Measurements from ENCODE around the gene UBXN10. TPM values are rescaled to one million over a fixed set of nuclear protein-coding genes. Genes with fewer than 3 reads are reported as not detected.

The UBXN10 gene
- total and polyA plus RNA-seq, 2 of the 4 experiments (the other 2 are of a cell fraction): not detected

GRCh38 chr1:20180129-20180843, 5.6 kb upstream of the UBXN10 start:
- Histone ChIP-seq H2AFZ (replicated peaks; ENCODE audit: low read length, poor library complexity) (no peak overlapping the region), H2AK5ac (ENCODE audit: low read depth, low read length) (no peak overlapping the region), H3K4me2 (ENCODE audit: low read depth, low read length) (no peak overlapping the region), H2BK20ac (ENCODE audit: low read depth, low read length) (no peak overlapping the region), H3K9me1 (ENCODE audit: insufficient read depth, low read length) (no peaks in the 10 kb centered on the region), H3K4me3 (ENCODE audit: insufficient read depth, low read depth, low read length) (no peak overlapping the region), H2AK9ac (replicated peaks; ENCODE audit: low read depth, low read length, poor library complexity) (no peak overlapping the region), H4K8ac (ENCODE audit: low read depth in 2 of 2, low read length in 2 of 2) (no peak overlapping the region), H3K14ac (replicated peaks; ENCODE audit: low read depth, low read length) (no peak overlapping the region), H3K9ac (ENCODE audit: low read depth, low read length) (no peak overlapping the region), H2BK5ac (ENCODE audit: low read depth, low read length, poor library complexity, severe bottlenecking) (no peak overlapping the region), H3K56ac (ENCODE audit: extremely low read depth, insufficient read depth, low read length) (no peak overlapping the region), H3K23ac (ENCODE audit: low read depth, low read length) (no peak overlapping the region), H3K9me3 (ENCODE audit: control insufficient read depth, insufficient read depth, low read length) (peaks cover 5% of the 10 kb centered on the region; the same call in 1 of the 2 replicates), H4K5ac (ENCODE audit: low read depth, low read length) (no peak overlapping the region), H3K27me3 (ENCODE audit: control insufficient read depth, insufficient read depth, low read length) (peaks cover 29% of the 10 kb centered on the region), H4K91ac (ENCODE audit: insufficient read depth, low read depth, low read length) (no peak overlapping the region), H3K4ac (ENCODE audit: low read depth, low read length) (no peak overlapping the region), H2BK120ac (ENCODE audit: low read depth, low read length) (no peak overlapping the region), H3K27ac (ENCODE audit: insufficient read depth, low read length) (no peak overlapping the region), H3K36me3 (ENCODE audit: control insufficient read depth, insufficient read depth, low read length) (no peaks in the 10 kb centered on the region), H3K4me1 (ENCODE audit: control insufficient read depth, insufficient read depth, low read length) (no peaks in the 10 kb centered on the region), H4K20me1 (ENCODE audit: insufficient read depth, low read length) (no peaks in the 10 kb centered on the region), H3K18ac (ENCODE audit: low read depth, low read length) (no peak overlapping the region), H3K79me1 (ENCODE audit: low read depth in 1 of 2, low read length in 2 of 2) (no peaks in the 10 kb centered on the region), H2BK15ac (ENCODE audit: low read depth, low read length) (no peak overlapping the region)
- in situ Hi-C loops (cut with MboI; ENCODE audit: low sequenced_read_pairs): no loop called here
- DNase-seq (no peak), ATAC-seq (ENCODE audit: low read depth) (no peak)
- CTCF ChIA-PET: no interaction called here
- POLR2A ChIA-PET (ENCODE audit: unreplicated experiment): no interaction called here
- TF ChIP-seq MAFK (IDR thresholded peaks at IDR 0.05; ENCODE audit: low read depth, low read length) (no peak), RAD21 (IDR thresholded peaks at IDR 0.05; ENCODE audit: low read length) (no peak), ELK1 (IDR thresholded peaks at IDR 0.05; ENCODE audit: borderline replicate concordance, low read depth, low read length) (no peak), RCOR1 (IDR thresholded peaks at IDR 0.05; ENCODE audit: insufficient replicate concordance, low read length) (no peak), CHD1 (IDR thresholded peaks at IDR 0.05; ENCODE audit: low read depth, low read length) (no peak), CTCF (conservative IDR thresholded peaks at IDR 0.05; ENCODE audit: low read depth, low read length) (no peak), BHLHE40 (IDR thresholded peaks at IDR 0.05; ENCODE audit: low read depth, low read length) (no peak), USF2 (IDR thresholded peaks at IDR 0.05; ENCODE audit: low read depth, low read length) (no peak), MXI1 (IDR thresholded peaks at IDR 0.05; ENCODE audit: borderline replicate concordance, low read depth, low read length) (no peak), MAZ (IDR thresholded peaks at IDR 0.05; ENCODE audit: borderline replicate concordance, low read depth, low read length) (no peak), SMC3 (IDR thresholded peaks at IDR 0.05; ENCODE audit: low read depth, low read length) (no peak), POLR2A (IDR thresholded peaks at IDR 0.05; ENCODE audit: low read depth, low read length) (no peak)
- WGBS, 2 experiments (ENCODE audit: extremely low coverage in 2 of 2, insufficient read length in 1 of 2): no CpG with 5 or more reads among the region's 6 CpGs
- intact Hi-C loops (cut with micrococcal nuclease): no loop called here
- dilution Hi-C loops (cut with HindIII; ENCODE audit: low sequenced_read_pairs, unreplicated experiment): no loop called here
- no TSS peak for BruUV-seq (replicated peaks)

Measured in IMR-90 (cell line).